ENCODE data around the gene PPIH. TPM values are rescaled to one million over a fixed set of nuclear protein-coding genes. Genes with fewer than 3 reads are reported as not detected.

PPIH gene
- polyA plus RNA-seq, 3 donors: 28.1 to 31.0 (median 28.8) TPM

DNA sequence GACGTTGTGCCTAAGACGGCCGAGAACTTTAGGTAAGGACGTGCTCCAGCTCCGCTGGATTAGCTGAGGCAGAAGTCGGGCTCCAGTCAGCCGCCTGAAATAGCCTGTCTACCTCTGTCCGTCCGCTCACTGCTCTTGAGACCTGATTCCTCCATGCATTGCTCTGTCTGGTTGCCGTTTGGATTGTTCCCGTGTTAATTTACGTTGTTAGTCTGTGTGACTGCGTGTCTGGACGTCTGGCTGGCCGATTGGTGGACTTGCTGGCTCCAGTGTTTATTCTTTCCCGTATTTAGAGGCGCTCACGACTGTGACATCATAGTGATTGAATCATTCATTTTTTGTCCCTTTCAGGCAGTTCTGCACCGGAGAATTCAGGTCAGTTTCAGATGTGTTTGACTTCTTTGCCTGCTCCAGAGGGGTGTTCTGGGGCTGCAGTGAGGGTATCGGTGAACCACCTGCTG is 684 bp downstream of the PPIH start:
- WGBS (ENCODE audit: insufficient coverage): 12% methylated on average over 16 of the region's 20 CpGs
- no peak for DNase-seq
- Histone ChIP-seq H3K9ac (ENCODE audit: insufficient read depth, low read length, poor library complexity, severe bottlenecking) (peak overlapping the region; percentile 75), H2AFZ (ENCODE audit: insufficient read depth, low read depth, low read length, poor library complexity, severe bottlenecking) (peak overlapping the region; percentile 95), H3K4me3 (replicated peaks in 1 of 3; ENCODE audit: low read depth in 2 of 3, low read length in 3 of 3) (peak overlapping the region; percentile 78 to 89 (median 84)), H3K27me3 (ENCODE audit: control insufficient read depth in 2 of 2, insufficient read depth in 2 of 2, low read length in 2 of 2) (no peaks in the 10 kb centered on the region), H3K4me2 (replicated peaks; ENCODE audit: extremely low read depth, low read length, poor library complexity, severe bottlenecking) (peak overlapping the region; percentile 77), H3K9me3 (replicated peaks in 1 of 2; ENCODE audit: control insufficient read depth in 1 of 2, insufficient read depth in 1 of 2, low read length in 2 of 2) (no peaks in the 10 kb centered on the region), H3K4me1 (ENCODE audit: control insufficient read depth in 1 of 2, insufficient read depth in 2 of 2, low read length in 2 of 2) (peaks cover 15 to 18% of the 10 kb centered on the region in 2 donors), H3K79me2 (ENCODE audit: insufficient read depth, low read length) (peaks cover 36% of the 10 kb centered on the region), H3K36me3 (replicated peaks in 1 of 2; ENCODE audit: control insufficient read depth in 1 of 2, insufficient read depth in 2 of 2, low read length in 2 of 2) (peaks cover 23 to 42% of the 10 kb centered on the region in 2 donors), H4K20me1 (ENCODE audit: insufficient read depth, low read length) (no peaks in the 10 kb centered on the region), H3K27ac (ENCODE audit: low read depth in 1 of 2, low read length in 2 of 2) (peak overlapping the region; percentile 57 to 82)
- Mint-ChIP-seq H3K27ac (peak overlapping the region; percentile 90 to 97 (median 91)), H3K4me3 (peak overlapping the region; percentile 93 to 98), H3K27me3 (ENCODE audit: low read depth in 3 of 3) (peaks cover 0 to 5% (median 2%) of the 10 kb centered on the region in 3 donors), H3K36me3 (peaks cover 22 to 29% of the 10 kb centered on the region in 2 donors), H3K4me1 (peaks cover 20% of the 10 kb centered on the region), H3K9me3 (no peaks in the 10 kb centered on the region)
- intact Hi-C loops (cut with micrococcal nuclease): loop anchor here in 1 of 2 donors (2.0 to 10.0 kb wide), 3 partner anchors 26 to 324 kb away; partner anchors contain the start of genes C1orf50, FOXJ3 and P3H1
- TF ChIP-seq CTCF (IDR thresholded peaks at IDR 0.05): no peak

- Histone ChIP-seq H3K79me2 (ENCODE audit: insufficient read depth, low read length) (peaks cover 36% of the 10 kb centered on the region), H3K36me3 (replicated peaks in 1 of 2; ENCODE audit: control insufficient read depth in 1 of 2, insufficient read depth in 2 of 2, low read length in 2 of 2) (peaks cover 43 to 63% of the 10 kb centered on the region in 2 donors), H3K9me3 (replicated peaks in 1 of 2; ENCODE audit: control insufficient read depth in 1 of 2, insufficient read depth in 1 of 2, low read length in 2 of 2) (no peaks in the 10 kb centered on the region), H3K4me2 (replicated peaks; ENCODE audit: extremely low read depth, low read length, poor library complexity, severe bottlenecking) (no peak overlapping the region), H3K4me3 (replicated peaks in 1 of 3; ENCODE audit: low read depth in 2 of 3, low read length in 3 of 3) (no peak overlapping the region), H4K20me1 (ENCODE audit: insufficient read depth, low read length) (no peaks in the 10 kb centered on the region), H2AFZ (ENCODE audit: insufficient read depth, low read depth, low read length, poor library complexity, severe bottlenecking) (no peak overlapping the region), H3K9ac (ENCODE audit: insufficient read depth, low read length, poor library complexity, severe bottlenecking) (no peak overlapping the region), H3K4me1 (ENCODE audit: control insufficient read depth in 1 of 2, insufficient read depth in 2 of 2, low read length in 2 of 2) (peaks cover 15 to 18% of the 10 kb centered on the region in 2 donors), H3K27me3 (ENCODE audit: control insufficient read depth in 2 of 2, insufficient read depth in 2 of 2, low read length in 2 of 2) (no peaks in the 10 kb centered on the region), H3K27ac (ENCODE audit: low read depth in 1 of 2, low read length in 2 of 2) (no peak overlapping the region)
- TF ChIP-seq CTCF (IDR thresholded peaks at IDR 0.05): no peak
- Mint-ChIP-seq H3K27ac (peak overlapping the region in 1 of 7 donors; percentile 5), H3K9me3 (no peaks in the 10 kb centered on the region), H3K36me3 (peaks cover 42 to 50% of the 10 kb centered on the region in 2 donors), H3K4me3 (no peak overlapping the region), H3K27me3 (ENCODE audit: low read depth in 3 of 3) (peaks cover 0 to 3% (median 0%) of the 10 kb centered on the region in 3 donors), H3K4me1 (peaks cover 20% of the 10 kb centered on the region)
- WGBS (ENCODE audit: insufficient coverage): no CpG with 5 or more reads among the region's 3 CpGs
- intact Hi-C loops (cut with micrococcal nuclease): loop anchor here in 1 of 2 donors (2.0 kb wide), 1 partner anchor 22 kb away; the partner anchor contains the start of gene YBX1
- DNase-seq: no peak
These were observed 2.8 kb downstream of the PPIH start for GRCh38 chr1:42660907-42661500.

Measured in CD14-positive monocyte (primary cell).